NOMO-1 treated with dmso at 0.1 percent for 144 hours (cell line): Measurements from ENCODE around the gene OPN4.

Source experiments
- DNase-seq: peaks from one replicate; lab custom pipeline; 2025; ENCODE audit not compliant: unreplicated experiment; lab: John Stamatoyannopoulos, UW

The OPN4 gene

GRCh38 chr10:86661161-86662025, 7.0 kb downstream of the OPN4 start:
- DNase-seq = no peak

GRCh38 chr10:86662186-86663045, 8.1 kb downstream of the OPN4 start:
- DNase-seq = no peak

GRCh38 chr10:86663046-86663345, 8.6 kb downstream of the OPN4 start:
- no peak for DNase-seq

GRCh38 chr10:86663576-86664339, 9.4 kb downstream of the OPN4 start:
- DNase-seq = no peak

DNA sequence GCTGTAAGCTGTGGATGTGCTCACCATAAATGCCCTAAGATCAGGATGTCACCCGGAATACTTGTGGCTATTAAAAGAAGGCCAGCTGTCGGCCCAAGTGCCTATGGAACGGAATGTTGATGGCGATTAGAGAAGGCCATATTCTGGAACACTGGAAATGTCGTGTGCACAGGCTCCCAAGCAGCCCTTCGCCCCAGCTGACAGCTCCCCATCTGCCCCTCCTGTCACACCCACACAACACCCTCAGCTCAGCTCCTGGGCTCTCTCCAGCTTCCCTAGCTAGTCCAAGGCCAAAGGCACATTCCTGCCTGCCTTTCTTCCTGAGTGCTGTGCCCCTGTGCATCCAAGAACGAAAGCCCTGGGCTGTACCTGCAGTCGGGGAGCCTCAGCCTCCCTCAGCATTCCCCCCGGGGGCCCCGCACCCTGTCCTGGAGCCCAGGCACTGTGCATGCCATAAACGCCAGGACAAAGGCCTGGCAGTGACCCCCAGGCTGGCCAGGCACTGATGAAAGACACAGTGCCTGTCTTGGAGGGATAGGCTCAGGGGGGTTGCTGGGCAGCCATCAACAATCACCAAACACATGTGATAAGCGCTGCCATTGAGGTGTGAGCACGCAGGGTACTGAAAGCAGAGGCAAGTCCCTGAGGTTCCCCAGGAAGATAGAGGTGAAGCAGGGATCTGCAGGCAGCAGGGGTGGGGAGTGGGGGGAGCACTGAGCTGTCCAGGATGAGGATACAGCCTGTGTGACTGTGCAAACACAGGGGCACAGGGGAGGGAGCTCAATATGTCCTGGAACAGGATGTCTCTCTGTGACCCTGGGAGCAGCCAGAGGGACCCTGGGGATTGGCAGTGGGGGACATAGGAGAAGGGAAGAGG, 10.2 kb downstream of the OPN4 start:
- DNase-seq = no peak

DNA sequence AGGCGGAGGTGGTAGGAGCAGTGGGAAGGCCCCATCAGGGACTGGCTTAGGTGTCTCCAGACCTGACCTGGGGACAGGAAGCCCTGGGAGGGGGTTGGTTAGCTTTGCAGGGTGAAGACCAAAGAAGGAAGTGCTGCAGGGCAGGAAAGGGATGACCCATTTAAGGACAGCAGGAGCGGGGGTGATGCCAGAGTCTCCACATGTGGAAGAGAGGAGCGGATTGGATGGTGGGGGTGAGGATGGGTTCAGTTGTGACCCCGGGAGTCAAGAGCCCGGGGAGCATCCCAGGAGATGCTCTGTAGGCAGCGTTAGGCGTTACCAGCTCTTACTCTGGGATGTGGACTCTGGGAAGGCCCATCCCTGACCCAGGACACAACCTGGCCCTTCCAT, 10.9 kb downstream of the OPN4 start:
- no peak for DNase-seq

DNA sequence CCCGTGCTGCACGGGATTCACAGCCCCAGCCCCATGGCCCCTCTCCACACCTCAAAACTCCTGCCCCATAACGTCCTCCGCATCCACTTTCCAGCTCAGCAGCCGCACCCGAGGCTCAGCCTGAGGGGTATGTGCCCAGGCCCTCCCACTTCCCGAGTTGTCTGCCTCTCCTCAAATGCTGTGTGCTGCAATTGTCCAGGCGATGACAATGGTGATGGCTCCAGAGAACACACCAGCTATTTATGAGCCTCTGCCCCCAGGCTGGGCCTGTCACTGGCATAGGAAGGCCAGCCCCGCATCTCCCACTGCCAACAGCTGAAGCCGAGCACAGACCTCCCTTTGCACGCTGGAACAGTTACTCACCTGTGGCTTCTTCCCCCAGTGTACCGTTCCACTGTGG, 11.5 kb downstream of the OPN4 start:
- DNase-seq = no peak

DNA sequence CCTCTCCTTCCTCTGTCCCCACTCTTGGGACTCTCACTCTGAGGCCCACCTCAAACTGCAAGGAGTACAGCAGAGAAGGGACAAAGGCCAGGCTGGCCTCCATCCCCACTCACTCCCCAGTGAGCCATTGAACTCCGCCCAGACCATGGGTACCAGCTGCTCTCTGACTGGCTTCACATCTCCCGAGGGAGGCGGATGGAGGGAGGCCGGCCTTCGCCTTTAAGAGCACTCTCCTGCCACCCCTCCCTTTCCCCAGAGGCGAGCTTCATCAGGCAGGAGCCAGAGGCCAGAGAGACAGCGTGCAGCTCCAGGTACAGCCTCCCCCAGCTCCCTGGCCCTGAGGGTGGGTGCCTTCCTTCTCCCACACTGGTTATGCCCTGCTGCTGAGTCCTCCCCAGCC, 12.2 kb downstream of the OPN4 start:
- DNase-seq = no peak

DNA sequence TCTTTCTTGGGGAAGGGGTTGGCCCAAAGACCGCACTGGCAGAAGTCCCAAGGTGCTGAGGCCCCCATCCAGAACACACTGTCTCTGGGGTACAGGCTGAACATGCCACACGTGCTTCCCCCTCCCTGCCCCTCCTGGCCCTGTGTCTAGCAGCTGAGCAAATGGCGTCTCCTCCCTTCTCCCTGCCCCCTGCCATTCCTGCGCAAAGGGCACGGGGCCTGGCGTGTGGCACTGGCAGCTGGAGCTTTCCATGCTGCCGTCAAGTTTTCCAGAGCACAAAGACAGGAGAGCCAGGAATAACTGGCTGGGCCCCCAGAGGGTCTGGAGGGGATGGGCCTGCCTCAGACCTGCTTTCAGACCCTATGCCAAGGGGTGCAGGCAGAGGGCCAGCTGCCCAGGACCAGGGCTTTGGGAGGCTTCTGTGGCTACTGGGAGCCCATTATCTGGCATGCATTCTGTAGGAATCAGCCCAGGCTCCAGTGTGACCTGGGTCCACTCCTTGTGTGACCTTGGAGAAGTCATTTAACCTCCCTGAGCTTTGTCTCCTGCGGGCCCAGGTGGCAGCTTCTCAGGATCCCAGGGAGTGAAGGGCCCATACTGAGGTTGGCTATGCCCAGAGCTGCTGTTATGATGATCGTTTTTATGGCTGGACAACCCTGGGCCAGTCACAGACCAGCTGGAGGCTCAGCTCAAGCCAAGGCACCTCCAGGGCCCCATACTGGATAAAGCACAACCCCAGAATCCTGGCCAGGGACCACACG, 13.3 kb downstream of the OPN4 start:
- no peak for DNase-seq

- DNase-seq = no peak
These were observed 14.2 kb downstream of the OPN4 start, which contains the start of gene LDB3 for GRCh38 chr10:86668297-86669165. LDB3 (plus strand) TSS chr10:86668511; CDS start chr10:86668692, 181 bp downstream.

- DNase-seq = no peak
These were observed 16.0 kb downstream of the OPN4 start for GRCh38 chr10:86670290-86670811.

- DNase-seq = no peak
These were observed 16.5 kb downstream of the OPN4 start for GRCh38 chr10:86670876-86671275.

DNA sequence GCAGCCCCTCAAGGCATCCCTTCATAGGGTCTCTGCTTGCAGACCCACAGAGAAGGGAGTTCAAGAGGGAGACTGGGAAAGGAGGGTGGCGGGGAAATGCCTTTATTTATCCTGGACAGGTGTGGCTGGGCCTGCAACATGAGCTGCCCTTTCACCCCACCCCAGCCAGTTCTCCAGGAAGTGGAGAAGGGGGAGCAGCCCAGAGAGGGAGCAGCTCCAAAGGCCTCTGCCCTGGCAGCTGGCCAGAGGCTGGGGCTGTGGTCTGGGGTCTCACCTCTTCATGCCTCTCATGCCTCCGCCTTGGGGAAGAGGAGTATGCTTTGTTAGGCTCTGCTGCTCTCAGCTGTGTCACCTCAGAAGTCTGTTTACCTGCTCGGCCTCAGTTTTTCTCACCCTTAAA, 17.1 kb downstream of the OPN4 start:
- DNase-seq = no peak

GRCh38 chr10:86671985-86672710, 17.8 kb downstream of the OPN4 start:
- DNase-seq = no peak

- DNase-seq = no peak
These were observed 19.0 kb downstream of the OPN4 start for GRCh38 chr10:86673216-86673826.

DNA sequence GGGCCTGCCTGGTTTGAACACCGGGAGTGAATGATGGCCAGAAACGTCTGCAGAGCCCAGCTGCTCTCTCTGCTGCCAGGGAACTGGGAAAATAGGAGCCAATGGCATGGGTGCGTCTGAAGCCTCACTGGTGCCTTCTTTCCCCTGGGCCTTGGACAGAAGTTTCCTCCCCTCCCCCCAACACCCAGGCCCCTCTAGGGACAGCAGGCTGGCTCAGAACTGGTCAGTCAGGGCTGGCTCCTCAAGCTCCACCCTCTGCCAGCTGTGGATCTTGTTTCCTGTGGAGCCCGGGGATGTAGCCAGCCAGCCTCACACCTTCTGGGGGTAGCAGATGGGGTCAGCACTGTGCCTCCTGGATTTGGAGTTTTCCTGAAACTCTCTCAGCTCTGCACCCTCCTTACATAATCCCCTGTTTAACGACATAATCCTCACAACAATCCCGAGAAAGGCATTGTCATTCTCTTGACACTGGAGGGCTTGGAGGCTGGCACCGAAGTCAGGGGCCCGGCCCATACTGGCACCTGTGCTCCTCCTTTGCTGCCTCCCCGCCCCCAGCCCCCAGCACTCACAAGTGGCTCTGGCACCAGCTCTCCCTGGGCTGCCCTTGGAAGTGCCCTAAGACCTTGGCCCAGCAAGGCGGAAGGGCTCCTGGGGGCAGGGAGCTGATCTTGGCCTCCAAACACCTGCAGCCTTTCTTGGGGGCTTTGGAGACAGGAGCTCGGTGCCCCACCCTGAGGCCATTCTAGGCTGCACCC, 19.7 kb downstream of the OPN4 start:
- no peak for DNase-seq

- DNase-seq = no peak
These were observed 20.6 kb downstream of the OPN4 start for GRCh38 chr10:86674912-86675311.
